Measurements from ENCODE around the gene GOLGA2. TPM values are rescaled to one million over a fixed set of nuclear protein-coding genes. Genes with fewer than 3 reads are reported as not detected.

Gene GOLGA2
- total and polyA plus RNA-seq, 2 of the 4 experiments (the other 2 are of a cell fraction): 118 to 146 TPM

- H2BK15ac ChIP-seq (ENCODE audit: low read depth, low read length): no peak overlapping the region
- no peak overlapping the region for H3K9ac ChIP-seq (ENCODE audit: low read depth, low read length)
- no peak overlapping the region for H4K8ac ChIP-seq (ENCODE audit: low read depth in 2 of 2, low read length in 2 of 2)
- TF ChIP-seq SMC3 (IDR thresholded peaks at IDR 0.05; ENCODE audit: low read depth, low read length) (no peak), FOS (IDR thresholded peaks at IDR 0.05; ENCODE audit: low read depth, low read length) (no peak), BHLHE40 (IDR thresholded peaks at IDR 0.05; ENCODE audit: low read depth, low read length) (no peak), RAD21 (IDR thresholded peaks at IDR 0.05; ENCODE audit: low read length) (no peak), MAZ (IDR thresholded peaks at IDR 0.05; ENCODE audit: borderline replicate concordance, low read depth, low read length) (no peak), NFE2L2 (IDR thresholded peaks at IDR 0.05; ENCODE audit: low read depth, low read length) (no peak), MXI1 (IDR thresholded peaks at IDR 0.05; ENCODE audit: borderline replicate concordance, low read depth, low read length) (no peak), CHD1 (IDR thresholded peaks at IDR 0.05; ENCODE audit: low read depth, low read length) (no peak), RFX5 (IDR thresholded peaks at IDR 0.05; ENCODE audit: low read depth, low read length) (no peak), RCOR1 (IDR thresholded peaks at IDR 0.05; ENCODE audit: insufficient replicate concordance, low read length) (no peak), ELK1 (IDR thresholded peaks at IDR 0.05; ENCODE audit: borderline replicate concordance, low read depth, low read length) (no peak), POLR2A (IDR thresholded peaks at IDR 0.05; ENCODE audit: low read depth, low read length) (no peak), MAFK (IDR thresholded peaks at IDR 0.05; ENCODE audit: low read depth, low read length) (no peak), CEBPB (IDR thresholded peaks at IDR 0.05; ENCODE audit: low read depth, low read length) (no peak)
- ChIA-PET CTCF (interaction anchor here (1.0 kb wide), 1 partner anchor 11 kb away, joined by 3 read pairs; no protein-coding TSS in a partner anchor), POLR2A (ENCODE audit: unreplicated experiment) (no interaction called here)
- H3K9me3 ChIP-seq (ENCODE audit: control insufficient read depth, insufficient read depth, low read length): no peaks in the 10 kb centered on the region
- 96% methylated on average over 7 of the region's 10 CpGs; no CpG with 5 or more reads in 1 of the 2 experiments for WGBS, 2 experiments (ENCODE audit: extremely low coverage in 2 of 2, insufficient read length in 1 of 2)
- H3K27me3 ChIP-seq (ENCODE audit: control insufficient read depth, insufficient read depth, low read length): no peaks in the 10 kb centered on the region
- no peak overlapping the region for H2BK20ac ChIP-seq (ENCODE audit: low read depth, low read length)
- H3K27ac ChIP-seq (ENCODE audit: insufficient read depth, low read length): no peak overlapping the region
- no peak overlapping the region for H2AK9ac ChIP-seq (replicated peaks; ENCODE audit: low read depth, low read length, poor library complexity)
- no TSS peak for BruUV-seq (replicated peaks)
- H3K56ac ChIP-seq (ENCODE audit: extremely low read depth, insufficient read depth, low read length): no peak overlapping the region
- no peak overlapping the region for H3K4me3 ChIP-seq (ENCODE audit: insufficient read depth, low read depth, low read length)
- H3K9me1 ChIP-seq (ENCODE audit: insufficient read depth, low read length): peaks cover 12% of the 10 kb centered on the region
- H2BK120ac ChIP-seq (ENCODE audit: low read depth, low read length): no peak overlapping the region
- DNase-seq: no peak
- H3K18ac ChIP-seq (ENCODE audit: low read depth, low read length): no peak overlapping the region
- no peaks in the 10 kb centered on the region for H3K4me1 ChIP-seq (ENCODE audit: control insufficient read depth, insufficient read depth, low read length)
- in situ Hi-C loops (cut with MboI; ENCODE audit: low sequenced_read_pairs): no loop called here
- H4K20me1 ChIP-seq (ENCODE audit: insufficient read depth, low read length): peaks cover 21% of the 10 kb centered on the region
- intact Hi-C loops (cut with micrococcal nuclease): no loop called here
- H3K36me3 ChIP-seq (ENCODE audit: control insufficient read depth, insufficient read depth, low read length): peaks cover 77% of the 10 kb centered on the region
- no peak overlapping the region for H2AFZ ChIP-seq (replicated peaks; ENCODE audit: low read length, poor library complexity)
- peaks cover 23 to 60% of the 10 kb centered on the region in 2 experiments; a peak in 3 of 4 replicates for H3K79me1 ChIP-seq (ENCODE audit: low read depth in 1 of 2, low read length in 2 of 2)
- no peak overlapping the region for H3K14ac ChIP-seq (replicated peaks; ENCODE audit: low read depth, low read length)
- no peak overlapping the region for H3K4ac ChIP-seq (ENCODE audit: low read depth, low read length)
- H3K23ac ChIP-seq (ENCODE audit: low read depth, low read length): no peak overlapping the region
- no peak overlapping the region for H2BK5ac ChIP-seq (ENCODE audit: low read depth, low read length, poor library complexity, severe bottlenecking)
- no peak overlapping the region for H2AK5ac ChIP-seq (ENCODE audit: low read depth, low read length)
- no peak overlapping the region for H4K5ac ChIP-seq (ENCODE audit: low read depth, low read length)
- no peak overlapping the region for H3K4me2 ChIP-seq (ENCODE audit: low read depth, low read length)
- no peak overlapping the region for H4K91ac ChIP-seq (ENCODE audit: insufficient read depth, low read depth, low read length)
- dilution Hi-C loops (cut with HindIII; ENCODE audit: low sequenced_read_pairs, unreplicated experiment): no loop called here
- ATAC-seq (ENCODE audit: low read depth): no peak
Measured at GRCh38 chr9:128265348-128265847, 10.4 kb downstream of the GOLGA2 start.
